PC-3 (cell line): ENCODE measurements around the gene PLPPR4. TPM values are rescaled to one million over a fixed set of nuclear protein-coding genes. Genes with fewer than 3 reads are reported as not detected.

ENCODE experiments used
- ATAC-seq: fragments of 200-7000 bp; cut with Tn5 transposase; 2 replicates; pipeline ENCODE4 v1.9.1; 2020; ENCODE audit warnings: mild to moderate bottlenecking, moderate library complexity
- BruUV-seq: library from RNA; stranded (reverse); fragments of 400-500 nt; replicated peaks from 2 replicates; lab custom pipeline; 2021; lab: Mats Ljungman, UMichigan
- CTCF ChIA-PET: fragments of 300-600 bp; sonication (Branson Sonifier 250); formaldehyde crosslinking; loops from one replicate; lab custom pipeline; 2022; ENCODE audit warnings: antibody characterized with exemption; lab: Charles Lee
- POLR2A ChIA-PET: fragments of 300-600 bp; sonication (Branson Sonifier 250); formaldehyde crosslinking; loops from one replicate; lab custom pipeline; 2022; ENCODE audit warnings: antibody characterized with exemption; ENCODE audit not compliant: unreplicated experiment; lab: Charles Lee
- DNase-seq: peaks from one replicate; pipeline ENCODE4 v3.0.0-alpha.2; 2015
- H2AFZ ChIP-seq: fragments of 300-600 bp; sonication (generic); 2 replicates; pipeline ENCODE4 v1.6.0; 2016; ENCODE audit warnings: antibody characterized with exemption, low read length
- H3F3A ChIP-seq: fragments of 300-600 bp; sonication (generic); one replicate; pipeline ENCODE4 v1.6.0; 2017; ENCODE audit warnings: antibody characterized with exemption, low read length, control low read depth, mild to moderate bottlenecking; ENCODE audit not compliant: unreplicated experiment
- H3K27ac ChIP-seq: fragments of 300-600 bp; sonication (generic); 2 replicates; pipeline ENCODE4 v1.5.1; 2016; ENCODE audit warnings: mild to moderate bottlenecking, low read length
- H3K27me3 ChIP-seq: fragments of 300-600 bp; sonication (generic); 2 replicates; pipeline ENCODE4 v1.6.1; 2016; ENCODE audit warnings: low read length, mixed read lengths
- H3K36me3 ChIP-seq: fragments of 300-600 bp; sonication (generic); 2 replicates; pipeline ENCODE4 v1.6.1; 2016; ENCODE audit warnings: low read depth, mixed run types, low read length, mixed read lengths
- H3K4me1 ChIP-seq: fragments of 300-600 bp; sonication (generic); 2 replicates; pipeline ENCODE4 v1.5.1; 2016; ENCODE audit warnings: low read length; ENCODE audit not compliant: insufficient read depth
- H3K4me2 ChIP-seq: fragments of 300-600 bp; sonication (generic); 2 replicates; pipeline ENCODE4 v1.6.0; 2016; ENCODE audit warnings: low read length
- H3K4me3 ChIP-seq: fragments of 300-600 bp; sonication (generic); 2 replicates; pipeline ENCODE4 v1.5.1; 2016; ENCODE audit warnings: mild to moderate bottlenecking, low read length, mixed read lengths
- H3K79me2 ChIP-seq: fragments of 300-600 bp; sonication (generic); 2 replicates; pipeline ENCODE4 v1.6.1; 2017; ENCODE audit warnings: low read length, mixed read lengths
- H3K9ac ChIP-seq: fragments of 300-600 bp; sonication (generic); 2 replicates; pipeline ENCODE4 v1.6.0; 2016; ENCODE audit warnings: mild to moderate bottlenecking, low read length
- H3K9me2 ChIP-seq: fragments of 300-600 bp; sonication (generic); replicated peaks from 2 replicates; pipeline ENCODE4 v1.6.1; 2016; ENCODE audit warnings: mixed run types, low read length, mixed read lengths
- H3K9me3 ChIP-seq: fragments of 300-600 bp; sonication (generic); 2 replicates; pipeline ENCODE4 v1.6.1; 2016; ENCODE audit warnings: low read length, mixed read lengths
- H4K20me1 ChIP-seq: fragments of 300-600 bp; sonication (generic); 2 replicates; pipeline ENCODE4 v1.6.1; 2016; ENCODE audit warnings: low read length, mixed read lengths
- EZH2 ChIP-seq: fragments of 300-600 bp; sonication (generic); IDR thresholded peaks from one replicate; pipeline ENCODE4 v1.6.1; 2017; ENCODE audit warnings: antibody characterized with exemption, mild to moderate bottlenecking, low read length; ENCODE audit not compliant: unreplicated experiment
- EZH2phosphoT487 ChIP-seq: fragments of 300-600 bp; sonication (generic); IDR thresholded peaks from 2 replicates; pipeline ENCODE4 v1.6.1; 2018; ENCODE audit warnings: mild to moderate bottlenecking, antibody characterized with exemption, low read length, borderline replicate concordance
- intact Hi-C: fragments of 100-400 bp; cut with micrococcal nuclease; formaldehyde crosslinking; loops from 2 replicates; pipeline ENCODE4 v1.9.0; 2023
- total RNA-seq: library from RNA; depleted of rRNA; stranded (reverse); fragments of >200 nt; gene quantifications from 2 replicates; pipeline ENCODE4 v1.2.3, GENCODE V29; 2014
- TF ChIP-seq, protein P1 (sequence below): fragments of 300-600 bp; sonication (generic); conservative IDR thresholded peaks from 2 replicates; pipeline ENCODE4 v1.5.1; 2017; ENCODE audit warnings: antibody characterized with exemption, low read depth, mild to moderate bottlenecking, low read length

Gene PLPPR4
- total RNA-seq, 1 experiment from 2014 or later, result 0.44 TPM

DNA sequence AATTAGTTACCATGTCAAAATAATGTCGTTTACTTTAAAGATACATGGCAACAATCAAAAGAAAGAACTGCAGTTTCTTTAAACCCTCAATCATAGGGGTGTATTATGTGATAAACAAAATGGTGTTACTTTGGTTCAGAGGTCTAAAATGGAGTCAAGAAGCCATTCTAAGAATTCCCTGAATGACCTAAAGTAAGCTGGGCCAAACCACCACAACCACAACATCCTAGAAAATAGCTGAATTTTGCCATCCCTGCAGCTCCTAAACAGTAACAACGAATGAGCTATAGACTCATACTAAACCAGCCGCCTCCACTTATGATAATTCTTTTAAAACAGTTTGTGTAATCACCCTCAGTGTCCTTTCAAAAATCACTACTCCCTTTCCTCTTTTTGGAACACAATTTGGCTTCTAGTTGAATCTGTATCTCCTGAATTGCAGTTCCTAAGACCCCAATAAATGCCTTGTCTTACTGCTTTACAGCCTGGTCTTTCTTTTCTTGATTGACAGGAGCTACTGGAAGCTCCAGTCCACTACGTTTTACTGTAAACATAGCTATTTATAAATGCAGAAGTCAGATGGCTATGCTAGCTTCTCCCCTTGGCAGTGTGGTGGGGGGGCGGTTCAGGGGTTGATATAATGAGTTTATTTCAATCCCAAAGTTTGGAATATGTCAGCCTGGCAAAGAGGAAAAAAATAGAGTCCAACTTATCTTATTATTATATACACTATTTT is 84.3 kb downstream of the PLPPR4 start:
- Histone ChIP-seq H3K27me3 (no peaks in the 10 kb centered on the region), H3F3A (no peaks in the 10 kb centered on the region), H3K79me2 (no peaks in the 10 kb centered on the region), H3K27ac (no peak overlapping the region), H3K9me2 (no peaks in the 10 kb centered on the region), H3K4me2 (no peak overlapping the region), H3K4me3 (no peak overlapping the region), H2AFZ (no peak overlapping the region), H3K9ac (no peak overlapping the region), H4K20me1 (no peaks in the 10 kb centered on the region), H3K4me1 (no peaks in the 10 kb centered on the region), H3K36me3 (no peaks in the 10 kb centered on the region), H3K9me3 (no peaks in the 10 kb centered on the region)
- no peak for TF ChIP-seq EZH2phosphoT487
- TF ChIP-seq, protein P1, sequence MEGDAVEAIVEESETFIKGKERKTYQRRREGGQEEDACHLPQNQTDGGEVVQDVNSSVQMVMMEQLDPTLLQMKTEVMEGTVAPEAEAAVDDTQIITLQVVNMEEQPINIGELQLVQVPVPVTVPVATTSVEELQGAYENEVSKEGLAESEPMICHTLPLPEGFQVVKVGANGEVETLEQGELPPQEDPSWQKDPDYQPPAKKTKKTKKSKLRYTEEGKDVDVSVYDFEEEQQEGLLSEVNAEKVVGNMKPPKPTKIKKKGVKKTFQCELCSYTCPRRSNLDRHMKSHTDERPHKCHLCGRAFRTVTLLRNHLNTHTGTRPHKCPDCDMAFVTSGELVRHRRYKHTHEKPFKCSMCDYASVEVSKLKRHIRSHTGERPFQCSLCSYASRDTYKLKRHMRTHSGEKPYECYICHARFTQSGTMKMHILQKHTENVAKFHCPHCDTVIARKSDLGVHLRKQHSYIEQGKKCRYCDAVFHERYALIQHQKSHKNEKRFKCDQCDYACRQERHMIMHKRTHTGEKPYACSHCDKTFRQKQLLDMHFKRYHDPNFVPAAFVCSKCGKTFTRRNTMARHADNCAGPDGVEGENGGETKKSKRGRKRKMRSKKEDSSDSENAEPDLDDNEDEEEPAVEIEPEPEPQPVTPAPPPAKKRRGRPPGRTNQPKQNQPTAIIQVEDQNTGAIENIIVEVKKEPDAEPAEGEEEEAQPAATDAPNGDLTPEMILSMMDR, result no peak
- no peak for TF ChIP-seq EZH2
- POLR2A ChIA-PET, result no interaction called here
- ATAC-seq (no peak), DNase-seq (no peak)
- BruUV-seq, result no TSS peak
- intact Hi-C loops, result no loop called here
- CTCF ChIA-PET, result no interaction called here

DNA sequence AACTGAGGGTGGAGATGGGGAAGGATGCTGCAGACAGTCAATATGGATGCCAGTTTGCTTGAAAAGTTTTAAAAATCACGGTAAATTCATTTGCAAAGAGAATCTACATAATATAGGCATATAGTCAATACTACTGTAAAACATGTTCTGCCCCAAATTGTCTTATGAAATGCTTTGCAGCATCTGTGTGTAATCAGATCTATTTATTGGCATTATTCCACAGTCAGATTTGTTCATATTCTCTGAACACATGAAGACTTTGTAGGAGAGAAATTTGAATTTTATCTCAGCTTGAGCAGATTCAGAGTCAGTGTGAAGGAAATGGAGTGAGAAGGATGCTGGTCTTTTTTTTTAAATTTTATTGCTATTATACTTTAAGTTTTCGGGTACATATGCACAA is 88.5 kb downstream of the PLPPR4 start:
- no peaks in the 10 kb centered on the region for H3K4me1 ChIP-seq
- no TSS peak for BruUV-seq
- H3K27me3 ChIP-seq, result no peaks in the 10 kb centered on the region
- H3K27ac ChIP-seq, result no peak overlapping the region
- no peaks in the 10 kb centered on the region for H3K9me2 ChIP-seq
- no peak overlapping the region for H2AFZ ChIP-seq
- H3K4me3 ChIP-seq, result no peak overlapping the region
- H3K36me3 ChIP-seq, result no peaks in the 10 kb centered on the region
- intact Hi-C loops, result no loop called here
- H3K4me2 ChIP-seq, result no peak overlapping the region
- no peaks in the 10 kb centered on the region for H3K9me3 ChIP-seq
- no peak overlapping the region for H3K9ac ChIP-seq
- no peaks in the 10 kb centered on the region for H4K20me1 ChIP-seq
- DNase-seq (no peak), ATAC-seq (no peak)
- POLR2A ChIA-PET, result no interaction called here
- H3F3A ChIP-seq, result no peaks in the 10 kb centered on the region
- CTCF ChIA-PET, result no interaction called here
- TF ChIP-seq EZH2phosphoT487 (no peak), EZH2 (no peak)
- TF ChIP-seq, protein P1, result no peak
- H3K79me2 ChIP-seq, result no peaks in the 10 kb centered on the region

DNA sequence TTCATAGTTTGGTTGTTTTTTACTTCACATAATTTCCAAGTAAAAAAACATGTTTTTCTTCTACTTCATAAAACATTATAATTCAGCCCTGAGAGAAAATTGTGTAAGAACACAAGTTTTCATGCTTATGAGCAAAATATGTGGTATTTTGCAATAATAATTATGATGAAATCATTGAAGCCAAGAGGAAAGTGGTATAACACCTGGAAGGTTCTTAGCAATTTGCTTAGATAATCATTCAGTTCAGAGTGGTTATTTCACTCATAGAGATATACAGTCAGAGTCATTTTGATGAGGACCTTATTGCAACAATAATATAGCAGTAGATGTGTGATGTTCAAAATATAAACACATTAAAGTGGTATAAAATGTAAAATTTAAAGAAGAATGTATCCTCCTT is 94.5 kb downstream of the PLPPR4 start:
- POLR2A ChIA-PET, result no interaction called here
- no peaks in the 10 kb centered on the region for H3K9me3 ChIP-seq
- BruUV-seq, result no TSS peak
- H3K9me2 ChIP-seq, result no peaks in the 10 kb centered on the region
- H4K20me1 ChIP-seq, result no peaks in the 10 kb centered on the region
- intact Hi-C loops, result no loop called here
- no peaks in the 10 kb centered on the region for H3K36me3 ChIP-seq
- TF ChIP-seq, protein P1, result no peak
- TF ChIP-seq EZH2phosphoT487 (no peak), EZH2 (no peak)
- no peak overlapping the region for H3K27ac ChIP-seq
- H3K27me3 ChIP-seq, result no peaks in the 10 kb centered on the region
- no peak overlapping the region for H3K4me2 ChIP-seq
- H3K79me2 ChIP-seq, result no peaks in the 10 kb centered on the region
- no peak overlapping the region for H3K4me3 ChIP-seq
- no peak for ATAC-seq
- no peak for DNase-seq
- CTCF ChIA-PET, result no interaction called here
- no peaks in the 10 kb centered on the region for H3F3A ChIP-seq
- no peak overlapping the region for H3K9ac ChIP-seq
- no peak overlapping the region for H2AFZ ChIP-seq
- no peaks in the 10 kb centered on the region for H3K4me1 ChIP-seq
